Measurements from ENCODE around the gene TRPM6.
"Not testable (repeated sequence)": the region's sequence is repeated elsewhere in the genome, so short reads cannot be mapped to it uniquely, and the experiment has no call there.

Gene TRPM6

GRCh38 chr9:74907085-74907484 lies 19.4 kb upstream of the TRPM6 start:
- Histone ChIP-seq H3K9me2 (replicated peaks; ENCODE audit: insufficient read depth, low read length) (no peaks in the 10 kb centered on the region), H3K9me3 (ENCODE audit: insufficient read depth, low read length) (no peaks in the 10 kb centered on the region), H3K27ac (ENCODE audit: low read depth, low read length) (no peak overlapping the region), H3K27me3 (ENCODE audit: low read length) (no peaks in the 10 kb centered on the region), H3K4me3 (ENCODE audit: insufficient read depth, low read length, poor library complexity, severe bottlenecking) (no peak overlapping the region), H4K20me1 (ENCODE audit: low read depth, low read length) (no peaks in the 10 kb centered on the region), H2AFZ (ENCODE audit: low read depth, low read length, severe bottlenecking) (no peak overlapping the region), H3K4me2 (ENCODE audit: low read depth, low read length, poor library complexity, severe bottlenecking) (no peak overlapping the region), H3K9ac (ENCODE audit: low read length) (no peak overlapping the region), H3K79me2 (ENCODE audit: insufficient read depth, low read length) (no peaks in the 10 kb centered on the region), H3F3A (ENCODE audit: insufficient read depth) (no peaks in the 10 kb centered on the region), H3K36me3 (ENCODE audit: low read length) (no peaks in the 10 kb centered on the region)
- TF ChIP-seq EZH2phosphoT487 (conservative IDR thresholded peaks at IDR 0.05; ENCODE audit: low read length) (no peak), CTCF (IDR thresholded peaks at IDR 0.05; ENCODE audit: insufficient read depth, low read length, poor library complexity, severe bottlenecking) (no peak)

DNA sequence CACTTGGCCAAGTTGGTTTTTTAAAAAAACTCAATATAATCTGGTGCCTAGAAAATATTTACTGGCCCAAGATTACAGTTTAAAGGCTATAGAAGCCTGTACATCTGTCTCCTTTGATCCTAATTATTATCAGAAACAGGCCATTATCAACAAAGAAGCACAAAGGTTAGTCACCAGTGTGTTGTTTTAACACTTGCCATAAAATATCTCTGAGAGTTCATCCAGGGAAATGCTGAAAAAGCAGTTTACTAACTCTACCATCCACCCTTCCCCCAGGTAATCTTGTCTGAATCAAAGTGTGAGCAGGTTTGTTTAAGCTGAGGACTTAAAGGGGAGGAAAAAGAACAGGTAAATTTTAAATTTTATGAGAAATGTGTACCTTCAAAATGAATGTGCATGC lies 13.3 kb upstream of the TRPM6 start:
- Histone ChIP-seq H3K9ac (ENCODE audit: low read length) (no peak overlapping the region), H3K9me3 (ENCODE audit: insufficient read depth, low read length) (no peaks in the 10 kb centered on the region), H3F3A (ENCODE audit: insufficient read depth) (no peaks in the 10 kb centered on the region), H4K20me1 (ENCODE audit: low read depth, low read length) (no peaks in the 10 kb centered on the region), H3K4me3 (ENCODE audit: insufficient read depth, low read length, poor library complexity, severe bottlenecking) (no peak overlapping the region), H2AFZ (ENCODE audit: low read depth, low read length, severe bottlenecking) (no peak overlapping the region), H3K79me2 (ENCODE audit: insufficient read depth, low read length) (no peaks in the 10 kb centered on the region), H3K36me3 (ENCODE audit: low read length) (no peaks in the 10 kb centered on the region), H3K4me2 (ENCODE audit: low read depth, low read length, poor library complexity, severe bottlenecking) (no peak overlapping the region), H3K27me3 (ENCODE audit: low read length) (no peaks in the 10 kb centered on the region), H3K27ac (ENCODE audit: low read depth, low read length) (no peak overlapping the region), H3K9me2 (replicated peaks; ENCODE audit: insufficient read depth, low read length) (no peaks in the 10 kb centered on the region)
- TF ChIP-seq EZH2phosphoT487 (conservative IDR thresholded peaks at IDR 0.05; ENCODE audit: low read length), result no peak
- TF ChIP-seq CTCF (IDR thresholded peaks at IDR 0.05; ENCODE audit: insufficient read depth, low read length, poor library complexity, severe bottlenecking), result no peak

GRCh38 chr9:74888449-74888848 lies 728 bp upstream of the TRPM6 start:
- H3F3A ChIP-seq (ENCODE audit: insufficient read depth); H2AFZ ChIP-seq (ENCODE audit: low read depth, low read length, severe bottlenecking); H4K20me1 ChIP-seq (ENCODE audit: low read depth, low read length); H3K27me3 ChIP-seq (ENCODE audit: low read length); H3K9me2 ChIP-seq (replicated peaks; ENCODE audit: insufficient read depth, low read length); H3K4me3 ChIP-seq (ENCODE audit: insufficient read depth, low read length, poor library complexity, severe bottlenecking); H3K27ac ChIP-seq (ENCODE audit: low read depth, low read length); H3K4me2 ChIP-seq (ENCODE audit: low read depth, low read length, poor library complexity, severe bottlenecking); H3K9me3 ChIP-seq (ENCODE audit: insufficient read depth, low read length); H3K36me3 ChIP-seq (ENCODE audit: low read length); H3K9ac ChIP-seq (ENCODE audit: low read length); H3K79me2 ChIP-seq (ENCODE audit: insufficient read depth, low read length): not testable (repeated sequence)

- H3K79me2 ChIP-seq (ENCODE audit: insufficient read depth, low read length), result no peaks in the 10 kb centered on the region
- H2AFZ ChIP-seq (ENCODE audit: low read depth, low read length, severe bottlenecking), result no peak overlapping the region
- no peak overlapping the region for H3K4me3 ChIP-seq (ENCODE audit: insufficient read depth, low read length, poor library complexity, severe bottlenecking)
- H3F3A ChIP-seq (ENCODE audit: insufficient read depth), result no peaks in the 10 kb centered on the region
- TF ChIP-seq EZH2phosphoT487 (conservative IDR thresholded peaks at IDR 0.05; ENCODE audit: low read length) (no peak), CTCF (IDR thresholded peaks at IDR 0.05; ENCODE audit: insufficient read depth, low read length, poor library complexity, severe bottlenecking) (no peak)
- no peaks in the 10 kb centered on the region for H4K20me1 ChIP-seq (ENCODE audit: low read depth, low read length)
- H3K4me2 ChIP-seq (ENCODE audit: low read depth, low read length, poor library complexity, severe bottlenecking), result no peak overlapping the region
- no peaks in the 10 kb centered on the region for H3K9me3 ChIP-seq (ENCODE audit: insufficient read depth, low read length)
- no peaks in the 10 kb centered on the region for H3K36me3 ChIP-seq (ENCODE audit: low read length)
- H3K9ac ChIP-seq (ENCODE audit: low read length), result no peak overlapping the region
- H3K27ac ChIP-seq (ENCODE audit: low read depth, low read length), result no peak overlapping the region
- H3K27me3 ChIP-seq (ENCODE audit: low read length), result no peaks in the 10 kb centered on the region
- no peaks in the 10 kb centered on the region for H3K9me2 ChIP-seq (replicated peaks; ENCODE audit: insufficient read depth, low read length)
These were observed 255 bp upstream of the TRPM6 start for GRCh38 chr9:74887981-74888370.

Measured in SU-DHL-6 (cell line).